ENCODE results near the gene ARFIP2.

- TF ChIP-seq CTCF (IDR thresholded peaks at IDR 0.05; ENCODE audit: low read length) (no peak), EZH2 (optimal IDR thresholded peaks at IDR 0.05; ENCODE audit: low read depth, low read length) (no peak), EZH2phosphoT487 (IDR thresholded peaks at IDR 0.05; ENCODE audit: low read length) (no peak)
These were observed 21.3 kb upstream of the ARFIP2 start for GRCh38 chr11:6502382-6502781.

Data from MM.1S (cell line).